ENCODE measurements around the gene UBE2G1. TPM values are rescaled to one million over a fixed set of nuclear protein-coding genes. Genes with fewer than 3 reads are reported as not detected.

The UBE2G1 gene
- total and polyA plus RNA-seq, 11 donors: 19.4 to 125 (median 94.7) TPM

DNA sequence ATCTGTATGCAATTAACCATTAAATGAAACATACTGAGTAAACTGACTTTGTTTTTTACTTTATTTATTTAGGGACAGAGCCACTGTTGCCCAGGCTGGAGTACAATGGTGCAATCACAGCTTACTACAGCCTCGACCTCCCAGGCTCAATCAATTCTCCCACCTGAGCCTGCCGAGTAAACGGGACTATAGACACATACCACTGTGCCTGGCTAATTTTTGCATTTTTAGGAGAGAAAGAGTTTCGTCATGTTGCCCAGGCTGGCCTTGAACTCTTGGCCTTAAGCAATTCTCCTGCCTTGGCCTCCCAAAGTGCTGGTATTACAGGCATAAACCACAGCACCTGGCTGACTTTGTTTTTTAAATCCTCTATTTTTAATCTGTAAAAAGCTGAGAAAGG is 145.3 kb downstream of the UBE2G1 start:
- Histone ChIP-seq H3K36me3 (peaks cover 0 to 54% (median 21%) of the 10 kb centered on the region in 9 donors), H3K4me1 (peaks cover 0 to 19% (median 4%) of the 10 kb centered on the region in 12 donors), H3K9me3 (no peaks in the 10 kb centered on the region), H3K4me3 (no peak overlapping the region), H3K27me3 (no peaks in the 10 kb centered on the region), H3K27ac (peak overlapping the region in 9 of 12 donors; percentile 14 to 89 (median 66))
- DNase-seq (no peak), ATAC-seq (no peak)
- intact Hi-C loops (cut with DNase I): loop anchor here in 1 of 10 donors (5.0 kb wide), 1 partner anchor 41 kb away; the partner anchor contains the start of gene ANKFY1
- TF ChIP-seq, protein P1, sequence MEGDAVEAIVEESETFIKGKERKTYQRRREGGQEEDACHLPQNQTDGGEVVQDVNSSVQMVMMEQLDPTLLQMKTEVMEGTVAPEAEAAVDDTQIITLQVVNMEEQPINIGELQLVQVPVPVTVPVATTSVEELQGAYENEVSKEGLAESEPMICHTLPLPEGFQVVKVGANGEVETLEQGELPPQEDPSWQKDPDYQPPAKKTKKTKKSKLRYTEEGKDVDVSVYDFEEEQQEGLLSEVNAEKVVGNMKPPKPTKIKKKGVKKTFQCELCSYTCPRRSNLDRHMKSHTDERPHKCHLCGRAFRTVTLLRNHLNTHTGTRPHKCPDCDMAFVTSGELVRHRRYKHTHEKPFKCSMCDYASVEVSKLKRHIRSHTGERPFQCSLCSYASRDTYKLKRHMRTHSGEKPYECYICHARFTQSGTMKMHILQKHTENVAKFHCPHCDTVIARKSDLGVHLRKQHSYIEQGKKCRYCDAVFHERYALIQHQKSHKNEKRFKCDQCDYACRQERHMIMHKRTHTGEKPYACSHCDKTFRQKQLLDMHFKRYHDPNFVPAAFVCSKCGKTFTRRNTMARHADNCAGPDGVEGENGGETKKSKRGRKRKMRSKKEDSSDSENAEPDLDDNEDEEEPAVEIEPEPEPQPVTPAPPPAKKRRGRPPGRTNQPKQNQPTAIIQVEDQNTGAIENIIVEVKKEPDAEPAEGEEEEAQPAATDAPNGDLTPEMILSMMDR (IDR thresholded peaks at IDR 0.05): no peak
- no peak for TF ChIP-seq POLR2A (IDR thresholded peaks at IDR 0.05)
- 88 to 91% (median 90%) methylated on average over 4 of the region's 4 CpGs for WGBS, 4 donors

DNA sequence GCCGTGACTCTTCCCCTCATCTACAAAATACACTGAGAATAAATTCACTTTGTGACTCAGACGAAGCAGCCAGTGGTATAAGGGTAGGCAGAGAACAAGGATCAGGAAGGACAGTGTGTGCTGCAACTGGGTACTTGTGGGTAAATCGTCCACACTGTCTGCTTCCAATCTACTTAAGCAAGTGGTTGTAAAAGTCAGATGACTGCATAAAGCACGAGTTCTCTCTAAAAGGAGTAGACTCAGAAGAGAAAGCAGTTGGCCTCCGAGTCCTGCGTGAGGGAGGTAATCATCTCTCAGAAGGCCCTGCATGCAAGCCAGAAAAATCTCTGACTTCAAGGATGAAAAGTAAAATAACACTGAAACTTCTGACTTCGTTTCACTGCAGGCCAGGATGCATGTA is 145.8 kb downstream of the UBE2G1 start:
- Histone ChIP-seq H3K27ac (peak overlapping the region in 11 of 12 donors; percentile 14 to 89 (median 61)), H3K27me3 (no peaks in the 10 kb centered on the region), H3K36me3 (peaks cover 0 to 53% (median 25%) of the 10 kb centered on the region in 9 donors), H3K4me3 (peak overlapping the region in 1 of 12 donors; percentile 3), H3K4me1 (peaks cover 0 to 24% (median 9%) of the 10 kb centered on the region in 12 donors), H3K9me3 (no peaks in the 10 kb centered on the region)
- DNase-seq (no peak), ATAC-seq (peak; percentile 64 to 78 (median 68))
- intact Hi-C loops (cut with DNase I): loop anchor here in 1 of 10 donors (5.0 kb wide), 1 partner anchor 42 kb away; the partner anchor contains the start of gene ANKFY1
- TF ChIP-seq, protein P1 (IDR thresholded peaks at IDR 0.05): no peak
- no peak for TF ChIP-seq POLR2A (IDR thresholded peaks at IDR 0.05)
- 46 to 55% (median 49%) methylated on average over 7 of the region's 7 CpGs for WGBS, 4 donors

Other genes starting within 250 kb of the UBE2G1 start
- 10 to 100 TPM; 27.4 to 47.6 (median 37.8) TPM for gene ZZEF1, start 223.6 kb downstream of the UBE2G1 start, total RNA-seq
- gene ZZEF1, start 223.6 kb downstream of the UBE2G1 start, polyA plus RNA-seq: 10 to 100 TPM; 15.7 to 19.2 TPM
- gene CYB5D2, start 223.5 kb downstream of the UBE2G1 start, total RNA-seq: 10 to 100 TPM in 5 of 9 donors, 1 to 10 TPM in 4; 5.7 to 23.2 (median 11.0) TPM
- 10 to 100 TPM in 1 of 2 donors, 1 to 10 TPM in 1; 6.9 to 11.1 TPM for gene CYB5D2, start 223.5 kb downstream of the UBE2G1 start, polyA plus RNA-seq
- 10 to 100 TPM; 20.6 to 44.9 (median 24.9) TPM for gene ANKFY1, start 102.7 kb downstream of the UBE2G1 start, total RNA-seq
- gene ANKFY1, start 102.7 kb downstream of the UBE2G1 start, polyA plus RNA-seq: 10 to 100 TPM in 1 of 2 donors, 1 to 10 TPM in 1; 9.4 to 14.5 TPM
- 1 to 10 TPM in 5 of 9 donors, under 1 TPM in 1, not detected in 3; 0.23 to 1.9 (median 1.1) TPM for gene SPNS3, start 67.3 kb upstream of the UBE2G1 start, total RNA-seq
- under 1 TPM; 0.36 to 0.50 TPM for gene SPNS3, start 67.3 kb upstream of the UBE2G1 start, polyA plus RNA-seq
- gene SPNS2, start 132.2 kb upstream of the UBE2G1 start, total RNA-seq: 10 to 100 TPM in 7 of 9 donors, 1 to 10 TPM in 2; 6.4 to 20.4 (median 11.4) TPM
- 10 to 100 TPM; 13.7 to 22.0 TPM for gene SPNS2, start 132.2 kb upstream of the UBE2G1 start, polyA plus RNA-seq
- 10 to 100 TPM; 17.4 to 34.8 (median 24.4) TPM for gene MYBBP1A, start 188.7 kb upstream of the UBE2G1 start, total RNA-seq
- gene MYBBP1A, start 188.7 kb upstream of the UBE2G1 start, polyA plus RNA-seq: 10 to 100 TPM; 15.5 to 27.8 TPM
- not detected for gene GGT6, start 193.9 kb upstream of the UBE2G1 start, total RNA-seq
- gene GGT6, start 193.9 kb upstream of the UBE2G1 start, polyA plus RNA-seq: not detected
- 10 to 100 TPM; 10.1 to 47.5 (median 18.5) TPM for gene SMTNL2, start 217.9 kb upstream of the UBE2G1 start, total RNA-seq
- gene SMTNL2, start 217.9 kb upstream of the UBE2G1 start, polyA plus RNA-seq: 1 to 10 TPM; 2.1 to 8.2 TPM